ENCODE measurements around the gene CDH24. TPM values are rescaled to one million over a fixed set of nuclear protein-coding genes. Genes with fewer than 3 reads are reported as not detected.

CDH24 gene
- total and polyA plus RNA-seq, 10 of the 15 experiments (the other 5 are each of a cell fraction or from before 2014, with no cell fraction given), result 0.10 to 1.5 (median 0.45) TPM; not detected in 2

DNA sequence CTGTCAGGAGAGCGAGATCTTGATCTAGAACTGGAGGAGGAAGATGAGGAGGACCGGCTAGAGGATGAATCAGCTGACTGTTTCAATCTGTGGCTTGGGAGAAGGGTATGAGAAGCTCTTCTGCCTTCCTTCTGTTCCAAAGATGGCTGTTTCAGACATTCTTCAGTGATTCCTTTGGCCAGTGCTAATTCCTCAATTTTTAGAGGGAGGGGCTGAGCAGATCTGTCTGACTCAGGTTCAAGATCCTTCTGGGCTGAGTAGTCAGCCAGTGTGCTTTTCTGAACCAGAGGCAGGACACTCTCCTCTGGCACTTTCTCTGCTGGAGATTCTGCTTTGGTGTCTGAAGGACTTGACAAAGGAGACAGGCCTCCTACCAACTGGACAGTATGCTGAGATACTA is 22.4 kb upstream of the CDH24 start:
- FAIRE-seq (no peak), DNase-seq (ENCODE audit: low read depth, low spot score) (no peak), ATAC-seq (no peak)
- no peak overlapping the region for H2AFZ ChIP-seq (ENCODE audit: control insufficient read depth, low read depth, low read length)
- POLR2A ChIA-PET, result no interaction called here
- RAD21 ChIA-PET (ENCODE audit: unreplicated experiment), result no interaction called here
- TF ChIP-seq SP1 (IDR thresholded peaks at IDR 0.05; ENCODE audit: low read depth, low read length) (no peak), EZH2 (IDR thresholded peaks at IDR 0.05; ENCODE audit: borderline replicate concordance, control insufficient read depth, low read depth, low read length) (no peak), TCF3 (IDR thresholded peaks at IDR 0.05; ENCODE audit: borderline replicate concordance, insufficient read depth, low read depth, low read length) (no peak), BRCA1 (IDR thresholded peaks at IDR 0.05; ENCODE audit: low read depth, low read length) (no peak), BCL11A (IDR thresholded peaks at IDR 0.05; ENCODE audit: low read depth, low read length) (no peak), CREB1 (IDR thresholded peaks at IDR 0.05; ENCODE audit: low read depth) (no peak), LARP7 (IDR thresholded peaks at IDR 0.05) (no peak), GATAD2B (conservative IDR thresholded peaks at IDR 0.05; ENCODE audit: low read depth) (no peak), IKZF1 (conservative IDR thresholded peaks at IDR 0.05) (no peak), DPF2 (IDR thresholded peaks at IDR 0.05) (no peak), ATF7 (IDR thresholded peaks at IDR 0.05; ENCODE audit: low read depth) (no peak), SPI1 (IDR thresholded peaks at IDR 0.05; ENCODE audit: borderline replicate concordance, insufficient read depth, low read depth, low read length) (no peak), KLF5 (IDR thresholded peaks at IDR 0.05; ENCODE audit: partially characterized antibody) (no peak), EED (IDR thresholded peaks at IDR 0.05; ENCODE audit: low read depth) (no peak)
- TF ChIP-seq, protein P1, sequence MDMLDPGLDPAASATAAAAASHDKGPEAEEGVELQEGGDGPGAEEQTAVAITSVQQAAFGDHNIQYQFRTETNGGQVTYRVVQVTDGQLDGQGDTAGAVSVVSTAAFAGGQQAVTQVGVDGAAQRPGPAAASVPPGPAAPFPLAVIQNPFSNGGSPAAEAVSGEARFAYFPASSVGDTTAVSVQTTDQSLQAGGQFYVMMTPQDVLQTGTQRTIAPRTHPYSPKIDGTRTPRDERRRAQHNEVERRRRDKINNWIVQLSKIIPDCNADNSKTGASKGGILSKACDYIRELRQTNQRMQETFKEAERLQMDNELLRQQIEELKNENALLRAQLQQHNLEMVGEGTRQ (IDR thresholded peaks at IDR 0.05; ENCODE audit: borderline replicate concordance, low read depth, low read length), result no peak
- TF ChIP-seq, protein P2, sequence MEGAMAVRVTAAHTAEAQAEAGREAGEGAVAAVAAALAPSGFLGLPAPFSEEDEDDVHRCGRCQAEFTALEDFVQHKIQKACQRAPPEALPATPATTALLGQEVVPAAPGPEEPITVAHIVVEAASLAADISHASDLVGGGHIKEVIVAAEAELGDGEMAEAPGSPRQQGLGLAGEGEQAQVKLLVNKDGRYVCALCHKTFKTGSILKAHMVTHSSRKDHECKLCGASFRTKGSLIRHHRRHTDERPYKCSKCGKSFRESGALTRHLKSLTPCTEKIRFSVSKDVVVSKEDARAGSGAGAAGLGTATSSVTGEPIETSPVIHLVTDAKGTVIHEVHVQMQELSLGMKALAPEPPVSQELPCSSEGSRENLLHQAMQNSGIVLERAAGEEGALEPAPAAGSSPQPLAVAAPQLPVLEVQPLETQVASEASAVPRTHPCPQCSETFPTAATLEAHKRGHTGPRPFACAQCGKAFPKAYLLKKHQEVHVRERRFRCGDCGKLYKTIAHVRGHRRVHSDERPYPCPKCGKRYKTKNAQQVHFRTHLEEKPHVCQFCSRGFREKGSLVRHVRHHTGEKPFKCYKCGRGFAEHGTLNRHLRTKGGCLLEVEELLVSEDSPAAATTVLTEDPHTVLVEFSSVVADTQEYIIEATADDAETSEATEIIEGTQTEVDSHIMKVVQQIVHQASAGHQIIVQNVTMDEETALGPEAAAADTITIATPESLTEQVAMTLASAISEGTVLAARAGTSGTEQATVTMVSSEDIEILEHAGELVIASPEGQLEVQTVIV (IDR thresholded peaks at IDR 0.05; ENCODE audit: borderline replicate concordance, partially characterized antibody), result no peak
- TF ChIP-seq, protein P3, sequence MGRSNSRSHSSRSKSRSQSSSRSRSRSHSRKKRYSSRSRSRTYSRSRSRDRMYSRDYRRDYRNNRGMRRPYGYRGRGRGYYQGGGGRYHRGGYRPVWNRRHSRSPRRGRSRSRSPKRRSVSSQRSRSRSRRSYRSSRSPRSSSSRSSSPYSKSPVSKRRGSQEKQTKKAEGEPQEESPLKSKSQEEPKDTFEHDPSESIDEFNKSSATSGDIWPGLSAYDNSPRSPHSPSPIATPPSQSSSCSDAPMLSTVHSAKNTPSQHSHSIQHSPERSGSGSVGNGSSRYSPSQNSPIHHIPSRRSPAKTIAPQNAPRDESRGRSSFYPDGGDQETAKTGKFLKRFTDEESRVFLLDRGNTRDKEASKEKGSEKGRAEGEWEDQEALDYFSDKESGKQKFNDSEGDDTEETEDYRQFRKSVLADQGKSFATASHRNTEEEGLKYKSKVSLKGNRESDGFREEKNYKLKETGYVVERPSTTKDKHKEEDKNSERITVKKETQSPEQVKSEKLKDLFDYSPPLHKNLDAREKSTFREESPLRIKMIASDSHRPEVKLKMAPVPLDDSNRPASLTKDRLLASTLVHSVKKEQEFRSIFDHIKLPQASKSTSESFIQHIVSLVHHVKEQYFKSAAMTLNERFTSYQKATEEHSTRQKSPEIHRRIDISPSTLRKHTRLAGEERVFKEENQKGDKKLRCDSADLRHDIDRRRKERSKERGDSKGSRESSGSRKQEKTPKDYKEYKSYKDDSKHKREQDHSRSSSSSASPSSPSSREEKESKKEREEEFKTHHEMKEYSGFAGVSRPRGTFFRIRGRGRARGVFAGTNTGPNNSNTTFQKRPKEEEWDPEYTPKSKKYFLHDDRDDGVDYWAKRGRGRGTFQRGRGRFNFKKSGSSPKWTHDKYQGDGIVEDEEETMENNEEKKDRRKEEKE (IDR thresholded peaks at IDR 0.05), result no peak
- no TSS peak for BruUV-seq (replicated peaks)
- no peaks in the 10 kb centered on the region for H3K4me1 ChIP-seq (ENCODE audit: control insufficient read depth, insufficient read depth, low read length)
- H3K4me3 ChIP-seq, result no peak overlapping the region
- 94% methylated on average over 2 of the region's 2 CpGs for WGBS (ENCODE audit: insufficient coverage, insufficient replicate concordance, low lambda C conversion rate, missing lambda C conversion rate)
- in situ Hi-C loops (cut with MboI), result no loop called here
- no peaks in the 10 kb centered on the region for H3K27me3 ChIP-seq (replicated peaks in 1 of 2; ENCODE audit: control insufficient read depth in 2 of 2, insufficient read depth in 2 of 2, low read length in 1 of 2)
- no peak overlapping the region for H3K9ac ChIP-seq (ENCODE audit: control insufficient read depth, insufficient read depth, low read length)
- no peak overlapping the region for H3K4me2 ChIP-seq (ENCODE audit: control insufficient read depth, insufficient read depth)
- SMC1A ChIA-PET (ENCODE audit: uncharacterized antibody, unreplicated experiment), result interaction anchor here (0.5 to 2.1 kb wide), 5 partner anchors 9 to 755 kb away, joined by 3 to 8 read pairs (median 3); partner anchors contain the start of gene ACIN1
- intact Hi-C loops (cut with micrococcal nuclease; ENCODE audit: unreplicated experiment), result no loop called here
- peaks cover 25 to 60% of the 10 kb centered on the region in 2 experiments for H3K36me3 ChIP-seq (ENCODE audit: control insufficient read depth in 2 of 2, insufficient read depth in 2 of 2, low read length in 1 of 2)
- no peaks in the 10 kb centered on the region for H4K20me1 ChIP-seq (ENCODE audit: control insufficient read depth, insufficient read depth)
- H3K9me3 ChIP-seq (replicated peaks; ENCODE audit: control insufficient read depth, insufficient read depth, low read length), result no peaks in the 10 kb centered on the region
- no peak overlapping the region for H3K27ac ChIP-seq (ENCODE audit: control insufficient read depth, insufficient read depth)
- no peaks in the 10 kb centered on the region for H3K79me2 ChIP-seq (ENCODE audit: control insufficient read depth, insufficient read depth, low read length)
- CTCF ChIA-PET, result interaction anchor here (1.0 to 7.5 kb wide), 6 partner anchors 11 to 93 kb away, joined by 3 to 80 read pairs (median 20); partner anchors contain the start of genes ACIN1 and C14orf119
